Prostate gland (tissue), 2 donors: ENCODE measurements around the gene OSMR.

Experiments
- CTCF ChIP-seq, 4 experiments: fragments of 200-600 bp in 2 of 4; fragments of 450-650 bp in 2 of 4; sonication (generic) in 2 of 4; IDR thresholded peaks; 1 replicate in 3 of 4; 2 replicates in 1 of 4; pipeline ENCODE4 v1.5.1; 2016 to 2019; ENCODE audit warnings: antibody characterized with exemption in 4 of 4, mild to moderate bottlenecking in 2 of 4, moderate library complexity in 2 of 4
- POLR2A ChIP-seq: fragments of 450-650 bp; IDR thresholded peaks from one replicate; pipeline ENCODE4 v1.6.1; 2016; ENCODE audit warnings: antibody characterized with exemption, mild to moderate bottlenecking

GRCh38 chr5:38858839-38859238 lies 13.0 kb downstream of the OSMR start:
- no peak for TF ChIP-seq CTCF (IDR thresholded peaks at IDR 0.05)
- TF ChIP-seq POLR2A: no peak
